ENCODE measurements around the gene P2RY8. TPM values are rescaled to one million over a fixed set of nuclear protein-coding genes. Genes with fewer than 3 reads are reported as not detected.
"Not testable (repeated sequence)": the region's sequence is repeated elsewhere in the genome, so short reads cannot be mapped to it uniquely, and the experiment has no call there.

P2RY8 gene
- total RNA-seq, 1 donor from 2014 or later, result 0.40 TPM

DNA sequence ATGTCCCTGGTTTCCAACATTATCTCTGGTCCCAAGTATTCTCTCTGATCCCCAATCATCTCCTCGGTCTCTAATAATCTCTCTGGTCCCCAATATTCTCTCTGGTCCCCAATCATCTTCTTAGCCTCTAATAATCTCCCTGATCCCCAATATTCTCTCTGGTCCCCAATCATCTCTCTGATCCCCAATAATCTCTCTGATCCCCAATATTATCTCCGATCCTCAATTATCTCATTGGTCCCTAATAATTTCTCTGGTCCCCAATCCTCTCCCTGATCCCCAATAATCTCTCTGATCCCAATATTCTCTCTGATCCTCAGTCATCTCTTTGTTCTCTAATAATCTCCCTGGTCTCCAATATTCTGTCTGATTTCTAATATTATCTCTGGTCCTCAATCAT, 16.6 kb downstream of the P2RY8 start:
- no peak for DNase-seq (ENCODE audit: low read depth in 2 of 2)

DNA sequence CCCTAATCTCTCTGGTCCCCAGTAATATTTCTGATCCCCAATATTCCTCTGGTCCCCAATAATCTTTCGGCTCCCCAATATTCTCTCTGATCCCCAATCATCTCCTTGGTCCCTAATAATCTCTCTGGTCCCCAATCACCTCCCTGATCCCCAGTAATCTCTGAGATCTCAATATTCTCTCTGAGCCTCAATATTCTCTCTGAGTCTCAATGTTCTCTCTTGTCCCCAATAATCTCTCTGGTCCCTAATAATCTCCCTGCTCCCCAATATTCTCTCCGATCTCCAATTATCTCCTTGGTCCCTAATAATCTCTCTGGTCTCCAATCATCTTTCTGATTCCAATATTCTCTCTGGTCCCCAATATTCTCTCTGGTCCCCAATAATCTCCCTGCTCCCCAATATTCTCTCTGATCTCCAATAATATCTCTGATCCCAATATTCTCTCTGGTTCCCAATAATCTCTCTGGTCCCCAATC, 17.9 kb downstream of the P2RY8 start:
- no peak for DNase-seq (ENCODE audit: low read depth in 2 of 2)

DNA sequence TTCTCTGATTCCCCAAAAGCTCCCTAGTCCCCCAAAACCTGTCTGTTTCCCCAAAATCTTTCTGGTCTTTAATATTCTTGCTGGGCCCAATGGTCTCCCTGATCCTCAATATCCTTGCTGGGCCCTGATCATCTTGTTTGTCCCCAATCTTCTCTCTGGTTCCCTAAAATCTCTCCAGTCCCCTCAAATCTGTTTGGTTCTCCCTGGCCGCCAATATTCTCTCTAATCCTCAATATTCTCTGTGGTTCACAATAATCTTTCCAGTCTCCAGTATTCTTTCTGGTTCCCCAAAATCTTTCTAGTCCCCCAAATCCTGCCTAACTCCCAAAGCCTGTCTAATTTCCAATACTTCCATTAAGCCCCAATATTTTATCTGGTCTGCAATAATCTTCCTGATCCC, 18.5 kb downstream of the P2RY8 start:
- DNase-seq (ENCODE audit: low read depth in 2 of 2), result no peak

DNA sequence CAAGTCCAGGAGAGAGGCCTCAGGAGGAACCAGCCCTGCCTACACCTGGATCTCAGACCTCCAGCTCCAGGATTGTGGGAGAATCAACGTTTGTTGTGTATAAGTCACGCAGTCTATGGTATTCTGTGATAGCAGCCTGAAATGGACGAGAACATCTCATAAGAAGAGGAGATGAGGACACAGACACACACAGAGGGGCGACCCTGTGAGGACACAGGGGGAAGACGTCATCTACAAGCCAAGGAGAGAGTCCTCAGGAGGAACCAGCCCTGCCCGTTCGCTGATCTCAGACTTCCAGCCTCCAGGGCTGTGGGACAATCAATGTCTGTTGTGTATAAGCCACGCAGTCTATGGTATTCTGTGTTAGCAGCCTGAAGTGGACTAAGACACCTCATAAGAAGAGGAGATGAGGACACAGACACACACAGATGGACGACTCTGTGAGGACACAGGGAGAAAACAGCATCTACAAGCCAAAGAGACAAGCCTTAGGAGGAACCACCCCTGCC, 20.3 kb downstream of the P2RY8 start:
- DNase-seq (ENCODE audit: low read depth in 2 of 2), result no peak

DNA sequence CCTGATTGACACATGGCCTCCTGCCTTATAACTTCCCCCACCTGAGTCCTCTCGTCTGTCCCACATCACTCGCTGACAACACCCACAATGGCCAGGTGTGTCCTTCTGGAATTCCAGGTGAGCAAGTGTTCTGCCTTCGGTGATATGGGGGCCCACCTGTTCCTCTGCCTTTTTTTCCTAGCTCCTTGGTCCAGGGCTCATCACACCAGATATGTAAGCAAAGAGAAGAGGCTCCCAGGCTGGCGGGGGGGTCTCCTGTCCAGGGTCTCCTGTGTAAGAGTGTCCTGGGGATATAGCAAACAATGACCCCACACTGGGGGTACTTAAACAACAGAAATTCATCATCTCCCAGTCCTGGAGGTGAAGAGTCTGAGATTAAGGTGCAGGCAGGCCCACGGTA, 25.2 kb downstream of the P2RY8 start:
- DNase-seq (ENCODE audit: low read depth in 2 of 2), result no peak

- no peak for DNase-seq (ENCODE audit: low read depth in 2 of 2)
These were observed 25.8 kb downstream of the P2RY8 start for GRCh38 chrX:1511150-1511549.

DNA sequence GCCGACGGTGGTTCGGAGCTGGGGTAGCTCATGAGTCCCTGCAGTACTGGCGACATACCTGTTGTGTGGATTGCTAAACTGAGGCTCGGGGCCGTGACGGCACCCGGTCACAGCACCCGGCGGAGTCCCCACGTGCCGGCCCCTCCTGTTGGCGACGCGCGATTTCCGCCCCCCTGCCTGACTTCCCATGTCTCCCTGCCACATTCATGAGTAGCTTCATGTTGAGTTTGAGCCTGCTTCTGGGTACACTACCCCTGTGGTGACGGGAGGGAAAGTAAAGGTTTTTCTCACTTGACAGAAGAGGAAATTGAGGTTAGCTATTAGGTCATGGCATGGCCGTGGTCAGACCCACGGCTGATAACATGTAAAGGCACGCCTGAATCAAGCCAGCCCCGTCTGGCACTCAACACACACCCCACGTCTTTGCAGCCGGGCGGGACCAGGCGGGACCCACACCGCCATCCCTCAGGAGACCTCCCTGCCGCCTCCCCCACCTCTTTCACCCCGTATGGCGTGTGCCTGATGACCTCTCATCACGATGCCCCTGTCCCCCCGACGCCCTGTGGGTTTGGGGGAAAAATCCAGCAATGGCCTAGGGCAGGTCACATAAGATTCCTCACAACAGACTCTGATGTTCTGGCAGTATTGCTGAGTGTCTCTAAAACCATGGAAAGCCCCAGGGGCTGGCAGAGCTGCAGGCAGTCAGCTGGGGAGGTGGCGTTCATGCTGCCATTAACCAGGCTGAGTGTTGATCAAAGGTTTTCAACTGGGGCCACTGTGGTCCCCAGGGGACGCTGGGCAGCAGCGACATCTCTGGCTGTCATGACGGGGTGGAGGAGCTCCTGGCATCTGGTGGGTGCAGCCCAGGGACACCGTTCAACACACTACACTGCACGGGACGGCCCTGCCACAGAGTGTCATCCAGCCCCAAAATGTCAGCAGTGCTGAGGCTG, 29.2 kb downstream of the P2RY8 start:
- DNase-seq (ENCODE audit: low read depth in 2 of 2), result no peak

GRCh38 chrX:1506916-1507315, 30.1 kb downstream of the P2RY8 start:
- no peak for DNase-seq (ENCODE audit: low read depth in 2 of 2)

DNA sequence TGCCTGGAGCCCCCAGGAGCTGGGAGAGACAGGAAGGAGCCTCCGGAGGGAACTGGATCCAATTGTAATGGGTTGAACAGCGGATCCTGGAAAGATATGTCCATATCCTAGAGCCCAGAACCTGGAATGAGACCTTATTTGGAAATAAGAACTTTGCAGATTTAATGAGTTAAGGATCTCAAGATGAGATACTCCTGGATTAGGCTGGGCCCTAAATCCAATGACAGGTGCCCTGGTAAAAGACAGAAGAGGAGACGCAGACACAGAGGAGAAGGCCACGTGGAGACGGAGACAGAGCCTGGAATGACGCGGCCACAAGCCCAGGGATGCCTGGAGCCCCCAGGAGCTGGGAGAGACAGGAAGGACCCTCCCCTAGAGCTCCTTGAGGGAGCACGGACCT, 34.1 kb downstream of the P2RY8 start:
- DNase-seq (ENCODE audit: low read depth in 2 of 2), result no peak

- DNase-seq (ENCODE audit: low read depth in 2 of 2), result no peak
These were observed 34.7 kb downstream of the P2RY8 start for GRCh38 chrX:1502241-1502640.

GRCh38 chrX:1500701-1501624, 36.0 kb downstream of the P2RY8 start:
- peak; percentile 19 to 42 for DNase-seq (ENCODE audit: low read depth in 2 of 2)

- no peak for DNase-seq (ENCODE audit: low read depth in 2 of 2)
These were observed 40.9 kb downstream of the P2RY8 start for GRCh38 chrX:1496076-1496475.

- DNase-seq (ENCODE audit: low read depth in 2 of 2), result no peak
These were observed 43.0 kb downstream of the P2RY8 start for GRCh38 chrX:1493877-1494510.

- DNase-seq (ENCODE audit: low read depth in 2 of 2), result no peak
These were observed 43.6 kb downstream of the P2RY8 start for GRCh38 chrX:1493412-1493811.

- DNase-seq (ENCODE audit: low read depth in 2 of 2), result no peak
These were observed 44.5 kb downstream of the P2RY8 start for GRCh38 chrX:1492421-1493012.

GRCh38 chrX:1491851-1492349, 45.1 kb downstream of the P2RY8 start:
- DNase-seq (ENCODE audit: low read depth in 2 of 2), result peak; percentile 19 to 22

DNA sequence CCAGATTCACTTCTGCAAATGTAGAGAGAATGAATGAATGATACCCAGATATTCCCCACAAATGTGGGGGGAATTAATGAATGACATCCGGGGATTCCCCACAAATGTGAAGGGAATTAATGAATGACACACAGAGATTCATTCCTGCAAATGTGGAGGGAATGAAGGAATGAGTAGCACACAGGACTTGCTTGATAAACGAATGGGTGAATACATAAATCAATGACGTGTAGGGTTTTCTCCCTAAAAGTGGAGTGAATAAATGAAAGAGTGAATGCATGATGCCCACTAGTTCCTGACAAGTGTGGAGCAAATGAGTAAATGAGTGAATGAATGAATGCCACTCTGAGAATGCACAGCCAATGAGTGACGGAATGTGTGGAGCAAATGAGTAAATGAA, 45.7 kb downstream of the P2RY8 start:
- not testable (repeated sequence) for DNase-seq (ENCODE audit: low read depth in 2 of 2)

- DNase-seq (ENCODE audit: low read depth in 2 of 2), result not testable (repeated sequence)
These were observed 46.3 kb downstream of the P2RY8 start for GRCh38 chrX:1490723-1491122.

DNA sequence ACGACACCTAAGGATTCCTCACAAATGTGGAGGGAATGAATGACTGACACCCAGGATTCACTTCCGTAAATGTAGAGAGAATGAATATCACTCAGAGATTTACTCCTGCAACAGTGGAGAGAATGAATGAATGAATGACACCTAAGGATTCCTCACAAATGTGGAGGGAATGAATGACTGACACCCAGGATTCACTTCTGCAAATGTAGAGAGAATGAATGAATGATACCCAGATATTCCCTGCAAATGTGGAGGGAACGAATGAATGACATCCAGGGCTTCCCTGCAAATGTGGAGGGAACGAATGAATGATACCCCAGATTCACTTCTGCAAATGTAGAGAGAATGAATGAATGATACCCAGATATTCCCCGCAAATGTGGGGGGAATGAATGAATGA, 47.6 kb downstream of the P2RY8 start:
- DNase-seq (ENCODE audit: low read depth in 2 of 2), result not testable (repeated sequence)

DNA sequence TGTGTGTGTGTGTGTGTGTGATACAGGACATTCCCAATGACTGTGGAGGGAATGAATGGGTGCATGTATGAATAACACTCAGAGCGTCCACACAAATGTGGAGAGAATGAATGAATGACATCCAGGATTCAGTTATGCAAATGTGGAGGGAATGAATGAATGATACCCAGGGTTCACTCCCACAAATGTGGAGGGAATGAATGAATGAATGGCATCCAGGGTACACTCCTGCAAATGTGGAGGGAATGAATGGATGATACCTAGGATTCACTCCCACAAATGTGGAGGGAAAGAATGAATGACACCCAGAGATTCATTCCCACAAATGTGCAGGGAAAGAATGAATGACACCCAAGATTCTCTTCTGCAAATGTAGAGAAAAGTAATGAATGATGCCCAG, 48.2 kb downstream of the P2RY8 start:
- no peak for DNase-seq (ENCODE audit: low read depth in 2 of 2)

GRCh38 chrX:1488141-1488540, 48.8 kb downstream of the P2RY8 start:
- no peak for DNase-seq (ENCODE audit: low read depth in 2 of 2)
